ENCODE measurements around the gene GADD45G. TPM values are rescaled to one million over a fixed set of nuclear protein-coding genes. Genes with fewer than 3 reads are reported as not detected.

Gene GADD45G
- total RNA-seq, 1 experiment from 2014 or later: 7.7 TPM

- no peak overlapping the region; a peak in 1 of 7 replicates for H3K27ac Mint-ChIP-seq
- H3K4me1 Mint-ChIP-seq: peaks cover 37 to 44% of the 10 kb centered on the region in 2 experiments
- no peaks in the 10 kb centered on the region for H3K79me1 ChIP-seq (ENCODE audit: insufficient read depth, low read depth, low read length, poor library complexity, severe bottlenecking)
- H3K14ac ChIP-seq (ENCODE audit: insufficient read depth, low read length): no peak overlapping the region
- H2BK12ac ChIP-seq (ENCODE audit: insufficient read length, low read depth, low read length): no peak overlapping the region
- H2BK120ac ChIP-seq (ENCODE audit: low read depth, low read length, poor library complexity, severe bottlenecking): no peak overlapping the region
- no peak overlapping the region for H2BK20ac ChIP-seq (ENCODE audit: low read depth, low read length, poor library complexity, severe bottlenecking)
- no CpG with 5 or more reads among the region's 2 CpGs for WGBS (ENCODE audit: extremely low coverage, insufficient read length, low lambda C conversion rate)
- H3K27ac ChIP-seq (ENCODE audit: insufficient read length, low read depth, low read length): no peak overlapping the region
- no peak overlapping the region for H3K4ac ChIP-seq (ENCODE audit: low read depth, low read length)
- peaks cover 19% of the 10 kb centered on the region for H3K27me3 Mint-ChIP-seq (ENCODE audit: low read depth)
- H3K23me2 ChIP-seq (ENCODE audit: insufficient read length, low read depth, low read length, poor library complexity, severe bottlenecking): no peaks in the 10 kb centered on the region
- H2BK15ac ChIP-seq (ENCODE audit: low read depth, low read length): no peak overlapping the region
- no peak overlapping the region for H4K91ac ChIP-seq (ENCODE audit: insufficient read length, low read depth, low read length)
- H3K23ac ChIP-seq (ENCODE audit: insufficient read length, low read depth, low read length): no peak overlapping the region
- H3K27me3 ChIP-seq (ENCODE audit: insufficient read depth, low read length): no peaks in the 10 kb centered on the region
- no peaks in the 10 kb centered on the region for H4K20me1 ChIP-seq (ENCODE audit: control insufficient read depth, insufficient read depth, insufficient read length)
- no peaks in the 10 kb centered on the region for H3K79me2 ChIP-seq (ENCODE audit: insufficient read depth, low read length)
- no peak for DNase-seq
- no peak overlapping the region for H2AFZ ChIP-seq (ENCODE audit: low read length)
- peaks cover 4% of the 10 kb centered on the region; the same call in 1 of the 2 replicates for H3K4me1 ChIP-seq (ENCODE audit: insufficient read depth, low read length)
- no peak overlapping the region for H3K4me2 ChIP-seq (ENCODE audit: insufficient read depth, insufficient read length, low read length)
- peak overlapping the region; percentile 8 for H3K18ac ChIP-seq (ENCODE audit: insufficient read length, low read depth, low read length)
- no peaks in the 10 kb centered on the region for H3K9me3 ChIP-seq (ENCODE audit: control insufficient read depth, low read depth, low read length)
- H3K36me3 Mint-ChIP-seq (ENCODE audit: insufficient read depth in 1 of 3, low read depth in 3 of 3): peaks cover 0 to under 1% (median 0%) of the 10 kb centered on the region in 3 experiments; a peak in 1 of 7 replicates
- no peak for TF ChIP-seq CTCF (conservative IDR thresholded peaks at IDR 0.05)
- no peak overlapping the region for H3T11ph ChIP-seq (ENCODE audit: low read length)
- no peak overlapping the region for H4K8ac ChIP-seq (replicated peaks; ENCODE audit: insufficient read length, low read depth, low read length)
- H2AK5ac ChIP-seq (ENCODE audit: insufficient read length, low read length): no peak overlapping the region
- no peak overlapping the region for H3K4me3 Mint-ChIP-seq
- no peak overlapping the region for H3K56ac ChIP-seq (ENCODE audit: insufficient read length, low read depth, low read length)
- H2BK5ac ChIP-seq (ENCODE audit: insufficient read length, low read length): no peak overlapping the region
- no peaks in the 10 kb centered on the region for H3K9me3 Mint-ChIP-seq
- H4K5ac ChIP-seq (ENCODE audit: insufficient read length, low read depth, low read length): no peak overlapping the region
- no peak overlapping the region for H3K9ac ChIP-seq (ENCODE audit: extremely low read depth, insufficient read length, low read length)
Measured at GRCh38 chr9:89617978-89618377, 13.2 kb downstream of the GADD45G start.
